Measurements from ENCODE around the gene DNAJB9. TPM values are rescaled to one million over a fixed set of nuclear protein-coding genes. Genes with fewer than 3 reads are reported as not detected.

Gene DNAJB9
- total RNA-seq, 4 donors from 2014 or later = 9.5 to 33.5 (median 24.0) TPM

DNA sequence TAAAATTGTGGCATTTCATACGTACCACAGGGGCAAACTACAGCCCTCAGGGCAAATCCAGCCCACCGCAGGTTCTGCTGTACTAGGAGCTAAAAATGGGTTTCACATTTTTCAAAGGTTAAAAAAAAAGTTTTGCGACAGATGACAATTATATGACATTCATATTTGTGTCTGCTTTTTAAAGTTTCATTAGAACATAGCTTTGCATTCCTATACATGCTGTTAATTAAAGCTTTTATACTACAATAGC, 43.0 kb upstream of the DNAJB9 start:
- 5% methylated on average over 3 of the region's 3 CpGs for WGBS
- H3K4me3 ChIP-seq = peak overlapping the region; percentile 73
- peaks cover 47% of the 10 kb centered on the region for H3K4me1 ChIP-seq
- no peaks in the 10 kb centered on the region for H3K36me3 ChIP-seq
- no peak for DNase-seq (ENCODE audit: low spot score in 2 of 2)
- no peak for TF ChIP-seq EP300 (IDR thresholded peaks at IDR 0.05)
- TF ChIP-seq POLR2AphosphoS5 (IDR thresholded peaks at IDR 0.05) = no peak
- TF ChIP-seq, protein P1, sequence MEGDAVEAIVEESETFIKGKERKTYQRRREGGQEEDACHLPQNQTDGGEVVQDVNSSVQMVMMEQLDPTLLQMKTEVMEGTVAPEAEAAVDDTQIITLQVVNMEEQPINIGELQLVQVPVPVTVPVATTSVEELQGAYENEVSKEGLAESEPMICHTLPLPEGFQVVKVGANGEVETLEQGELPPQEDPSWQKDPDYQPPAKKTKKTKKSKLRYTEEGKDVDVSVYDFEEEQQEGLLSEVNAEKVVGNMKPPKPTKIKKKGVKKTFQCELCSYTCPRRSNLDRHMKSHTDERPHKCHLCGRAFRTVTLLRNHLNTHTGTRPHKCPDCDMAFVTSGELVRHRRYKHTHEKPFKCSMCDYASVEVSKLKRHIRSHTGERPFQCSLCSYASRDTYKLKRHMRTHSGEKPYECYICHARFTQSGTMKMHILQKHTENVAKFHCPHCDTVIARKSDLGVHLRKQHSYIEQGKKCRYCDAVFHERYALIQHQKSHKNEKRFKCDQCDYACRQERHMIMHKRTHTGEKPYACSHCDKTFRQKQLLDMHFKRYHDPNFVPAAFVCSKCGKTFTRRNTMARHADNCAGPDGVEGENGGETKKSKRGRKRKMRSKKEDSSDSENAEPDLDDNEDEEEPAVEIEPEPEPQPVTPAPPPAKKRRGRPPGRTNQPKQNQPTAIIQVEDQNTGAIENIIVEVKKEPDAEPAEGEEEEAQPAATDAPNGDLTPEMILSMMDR (IDR thresholded peaks at IDR 0.05) = no peak
- no peak for TF ChIP-seq POLR2A (IDR thresholded peaks at IDR 0.05)
- no peaks in the 10 kb centered on the region for H3K27me3 ChIP-seq
- no peaks in the 10 kb centered on the region for H3K9me3 ChIP-seq
- H3K27ac ChIP-seq = peak overlapping the region; percentile 100

DNA sequence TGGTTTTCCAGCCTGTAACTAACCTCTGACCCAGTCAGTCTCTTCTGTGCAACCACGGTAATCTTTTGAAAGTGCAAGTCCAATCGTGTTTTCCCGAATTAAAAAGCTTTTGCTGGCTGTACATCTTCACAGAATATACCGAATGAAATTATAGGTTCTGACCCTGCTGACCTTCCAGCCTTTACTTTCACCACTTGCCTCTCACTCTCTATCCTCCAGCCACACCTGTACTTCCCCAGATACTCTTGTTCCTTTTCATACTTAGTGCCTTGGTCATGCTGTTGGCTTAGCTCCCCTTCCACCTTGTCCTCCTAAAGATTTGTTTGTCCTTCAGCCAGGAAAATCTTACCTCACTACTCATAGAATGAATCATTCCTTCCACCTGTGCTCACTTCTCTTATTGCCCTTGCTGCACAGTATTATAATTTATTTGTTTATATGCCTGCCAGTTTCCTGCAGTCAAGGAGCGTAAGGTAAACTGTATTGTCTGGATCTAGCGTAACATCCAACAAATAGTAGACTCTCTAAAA, 41.4 kb upstream of the DNAJB9 start:
- TF ChIP-seq EP300 (IDR thresholded peaks at IDR 0.05) = no peak
- TF ChIP-seq POLR2AphosphoS5 (IDR thresholded peaks at IDR 0.05) = peak in 1 of 3 donors; percentile 18
- TF ChIP-seq, protein P1 (IDR thresholded peaks at IDR 0.05) = no peak
- Histone ChIP-seq H3K27me3 (no peaks in the 10 kb centered on the region), H3K4me1 (peaks cover 35% of the 10 kb centered on the region), H3K9me3 (no peaks in the 10 kb centered on the region), H3K36me3 (no peaks in the 10 kb centered on the region), H3K27ac (peak overlapping the region; percentile 100), H3K4me3 (no peak overlapping the region)
- WGBS = 65% methylated on average over 6 of the region's 6 CpGs
- no peak for DNase-seq (ENCODE audit: low spot score in 2 of 2)

DNA sequence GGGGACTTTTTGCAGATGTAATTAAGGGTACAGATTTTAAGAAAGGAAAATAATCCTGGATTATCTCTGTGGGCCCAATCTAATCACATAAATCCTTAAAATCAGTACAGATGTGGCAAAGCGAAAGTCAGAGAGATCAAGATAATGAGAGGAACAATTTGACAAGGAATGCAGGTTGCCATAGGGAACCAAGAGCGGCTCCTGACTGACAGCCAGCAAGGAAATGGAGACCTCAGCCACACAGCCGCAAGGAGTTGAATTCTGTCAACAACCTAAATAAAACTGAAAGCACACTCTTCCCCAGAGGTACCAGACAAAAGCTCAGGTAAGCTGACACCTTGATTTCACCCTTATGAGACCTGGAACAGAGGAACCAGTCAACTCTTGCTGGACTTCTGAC, 40.3 kb upstream of the DNAJB9 start:
- Histone ChIP-seq H3K36me3 (no peaks in the 10 kb centered on the region), H3K9me3 (no peaks in the 10 kb centered on the region), H3K4me1 (peaks cover 24% of the 10 kb centered on the region), H3K4me3 (no peak overlapping the region), H3K27me3 (no peaks in the 10 kb centered on the region), H3K27ac (peak overlapping the region; percentile 2)
- TF ChIP-seq EP300 (IDR thresholded peaks at IDR 0.05) = no peak
- no peak for TF ChIP-seq POLR2A (IDR thresholded peaks at IDR 0.05)
- DNase-seq (ENCODE audit: low spot score in 2 of 2) = no peak
- 53% methylated on average over 3 of the region's 3 CpGs for WGBS

DNA sequence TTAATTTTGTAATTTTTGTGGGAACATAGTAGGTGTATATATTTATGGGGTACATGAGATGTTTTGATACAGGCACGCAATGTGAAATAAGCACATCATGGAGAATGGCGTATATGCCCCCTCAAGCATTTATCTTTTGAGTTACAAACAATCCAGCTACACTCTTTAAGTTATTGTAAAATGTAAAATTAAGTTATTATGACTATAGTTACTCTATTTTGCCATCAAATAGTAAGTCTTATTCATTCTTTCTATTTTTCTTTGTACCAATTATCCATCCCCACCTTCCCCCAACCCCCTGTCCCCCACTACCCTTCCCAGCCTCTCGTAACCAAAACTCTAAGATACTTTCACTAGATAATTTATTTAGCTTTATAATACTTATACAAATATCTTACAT, 36.0 kb upstream of the DNAJB9 start:
- WGBS = 95% methylated on average over 3 of the region's 3 CpGs
- Histone ChIP-seq H3K4me3 (no peak overlapping the region), H3K36me3 (no peaks in the 10 kb centered on the region), H3K9me3 (no peaks in the 10 kb centered on the region), H3K27ac (no peak overlapping the region), H3K27me3 (no peaks in the 10 kb centered on the region), H3K4me1 (no peaks in the 10 kb centered on the region)
- TF ChIP-seq POLR2A (IDR thresholded peaks at IDR 0.05) (no peak), EP300 (IDR thresholded peaks at IDR 0.05) (no peak), POLR2AphosphoS5 (IDR thresholded peaks at IDR 0.05) (no peak)
- TF ChIP-seq, protein P1 (IDR thresholded peaks at IDR 0.05) = no peak
- no peak for DNase-seq (ENCODE audit: low spot score in 2 of 2)

DNA sequence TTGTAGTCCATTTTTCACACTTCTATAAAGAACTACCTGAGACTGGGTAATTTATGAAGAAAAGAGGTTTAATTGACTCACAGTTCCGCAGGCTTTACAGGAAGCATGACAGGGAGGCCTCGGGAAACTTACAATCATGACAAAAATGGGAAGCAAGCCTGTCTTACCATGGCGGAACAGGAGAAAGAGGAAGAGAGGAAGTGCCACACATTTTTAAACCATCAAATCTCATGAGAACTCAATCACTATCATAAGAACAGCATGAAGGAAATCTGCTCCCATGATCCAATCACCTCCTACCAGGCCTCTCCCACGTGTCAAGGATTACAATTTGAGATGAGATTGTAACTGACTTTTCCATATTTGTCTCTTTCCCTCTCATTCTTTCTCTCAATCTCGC, 34.4 kb upstream of the DNAJB9 start:
- H3K36me3 ChIP-seq = no peaks in the 10 kb centered on the region
- 81% methylated on average over 5 of the region's 5 CpGs for WGBS

More for the DNA sequence above, 34.4 kb upstream of the DNAJB9 start:
- H3K27ac ChIP-seq = no peak overlapping the region
- no peak overlapping the region for H3K4me3 ChIP-seq
- no peak for TF ChIP-seq POLR2AphosphoS5 (IDR thresholded peaks at IDR 0.05)
- no peak for TF ChIP-seq EP300 (IDR thresholded peaks at IDR 0.05)
- no peak for TF ChIP-seq POLR2A (IDR thresholded peaks at IDR 0.05)
- TF ChIP-seq, protein P1 (IDR thresholded peaks at IDR 0.05) = no peak
- H3K4me1 ChIP-seq = no peaks in the 10 kb centered on the region
- no peak for DNase-seq (ENCODE audit: low spot score in 2 of 2)
- H3K9me3 ChIP-seq = no peaks in the 10 kb centered on the region
- H3K27me3 ChIP-seq = no peaks in the 10 kb centered on the region
